H1 (cell line): Measurements from ENCODE around the gene GNG4. TPM values are rescaled to one million over a fixed set of nuclear protein-coding genes. Genes with fewer than 3 reads are reported as not detected.

Experiments used
- CTCF ChIA-PET: fragments of 300-600 bp; sonication (Branson Sonifier 250); formaldehyde crosslinking; loops from one replicate; lab custom pipeline; 2021; ENCODE audit not compliant: partially characterized antibody; lab: Charles Lee
- POLR2A ChIA-PET: fragments of 300-600 bp; sonication (Branson Sonifier 250); formaldehyde crosslinking; loops from one replicate; lab custom pipeline; 2021; ENCODE audit warnings: inconsistent platforms; ENCODE audit not compliant: partially characterized antibody; lab: Charles Lee
- DNase-seq, 2 experiments: peaks; one replicate each; pipeline versions ENCODE4 v3.0.0 to v3.0.0-alpha.2; 2010 to 2022; ENCODE audit warnings: low spot score in 2 of 2, low read depth in 1 of 2, mixed read lengths in 1 of 2
- FAIRE-seq: peaks from 2 replicates; lab custom pipeline; 2011; peaks lifted over from hg19 to GRCh38; lab: Jason Lieb, UNC
- H2AFZ ChIP-seq: 2 replicates; pipeline ENCODE4 v1.8.1; 2012; ENCODE audit warnings: low read length, inconsistent platforms
- H2AK5ac ChIP-seq: 2 replicates; pipeline ENCODE4 v1.6.1; 2013; ENCODE audit warnings: low read depth, low read length
- H2BK120ac ChIP-seq: replicated peaks from 2 replicates; pipeline ENCODE3; 2013; ENCODE audit warnings: low read depth, low read length, inconsistent platforms
- H2BK12ac ChIP-seq: 2 replicates; pipeline ENCODE4 v1.6.1; 2013; ENCODE audit warnings: low read depth, low read length
- H2BK15ac ChIP-seq: 2 replicates; pipeline ENCODE4 v1.6.1; 2013; ENCODE audit warnings: low read length
- H2BK20ac ChIP-seq: 2 replicates; pipeline ENCODE4 v1.6.1; 2013; ENCODE audit warnings: low read length
- H2BK5ac ChIP-seq: 2 replicates; pipeline ENCODE4 v1.6.1; 2013; ENCODE audit warnings: low read depth, low read length
- H3K14ac ChIP-seq: 2 replicates; pipeline ENCODE4 v1.6.1; 2013; ENCODE audit warnings: inconsistent platforms; ENCODE audit not compliant: insufficient read length
- H3K18ac ChIP-seq: 2 replicates; pipeline ENCODE4 v1.6.1; 2013; ENCODE audit warnings: low read length; ENCODE audit errors: extremely low read depth
- H3K23ac ChIP-seq: 2 replicates; pipeline ENCODE4 v1.6.1; 2013; ENCODE audit warnings: inconsistent platforms; ENCODE audit not compliant: insufficient read length
- H3K23me2 ChIP-seq: 2 replicates; pipeline ENCODE4 v1.6.1; 2013; ENCODE audit warnings: low read depth, low read length
- H3K27ac ChIP-seq: 2 replicates; pipeline ENCODE4 v1.6.1; 2011; ENCODE audit warnings: low read depth, low read length, inconsistent platforms
- H3K27me3 ChIP-seq, 4 experiments: replicated peaks in 1 of 4; 1 replicate in 1 of 4; 2 replicates in 3 of 4; pipeline versions ENCODE4 v1.6.1 to v1.8.1; 2011 to 2013; ENCODE audit warnings: low read length in 3 of 4, mild to moderate bottlenecking in 3 of 4, inconsistent platforms in 2 of 4, mixed read lengths in 2 of 4, moderate library complexity in 1 of 4; ENCODE audit not compliant: control insufficient read depth in 3 of 4, insufficient read depth in 3 of 4; ENCODE audit errors: extremely low read depth in 1 of 4
- H3K36me3 ChIP-seq, 4 experiments: 2 replicates each; pipeline versions ENCODE4 v1.6.1 to v1.8.1; 2011 to 2013; ENCODE audit warnings: mild to moderate bottlenecking in 4 of 4, low read length in 3 of 4, moderate library complexity in 2 of 4, control low read depth in 1 of 4, inconsistent platforms in 1 of 4; ENCODE audit not compliant: insufficient read depth in 4 of 4, control insufficient read depth in 2 of 4
- H3K4ac ChIP-seq: replicated peaks from 2 replicates; pipeline ENCODE3; 2013; ENCODE audit warnings: low read length, low read depth, mixed read lengths, inconsistent platforms; ENCODE audit not compliant: insufficient read length
- H3K4me1 ChIP-seq, 4 experiments: replicated peaks in 1 of 4; 1 replicate in 1 of 4; 2 replicates in 3 of 4; pipeline versions ENCODE4 v1.6.1 to v1.8.1; 2011 to 2013; ENCODE audit warnings: low read length in 3 of 4, inconsistent platforms in 2 of 4, mixed read lengths in 1 of 4; ENCODE audit not compliant: insufficient read depth in 4 of 4, control insufficient read depth in 3 of 4
- H3K4me2 ChIP-seq, 2 experiments: 2 replicates each; pipeline versions ENCODE4 v1.6.1 to v1.8.1; 2011 to 2013; ENCODE audit warnings: low read depth in 2 of 2, low read length in 2 of 2, control low read depth in 1 of 2, inconsistent platforms in 1 of 2, mild to moderate bottlenecking in 1 of 2; ENCODE audit not compliant: insufficient read depth in 1 of 2
- H3K4me3 ChIP-seq, 4 experiments: fragments of 200-600, 300-600 bp in 1 of 4; sonication (generic), shearing (Covaris generic), sonication (Bioruptor Twin) in 1 of 4; 2 replicates each; pipeline versions ENCODE4 v1.5.1 to v1.8.1; 2011 to 2016; ENCODE audit warnings: low read length in 4 of 4, low read depth in 3 of 4, control low read depth in 2 of 4, inconsistent platforms in 2 of 4, mild to moderate bottlenecking in 2 of 4, mixed read lengths in 1 of 4, moderate library complexity in 1 of 4; ENCODE audit not compliant: insufficient read depth in 2 of 4; ENCODE audit errors: extremely low read depth in 1 of 4
- H3K56ac ChIP-seq: replicated peaks from 2 replicates; pipeline ENCODE3; 2013; ENCODE audit warnings: low read depth, mild to moderate bottlenecking, mixed read lengths, low read length, inconsistent platforms; ENCODE audit not compliant: insufficient read length
- H3K79me1 ChIP-seq: 2 replicates; pipeline ENCODE4 v1.6.1; 2013; ENCODE audit warnings: low read depth, low read length, control low read depth
- H3K79me2 ChIP-seq, 2 experiments: 2 replicates each; pipeline versions ENCODE4 v1.6.1 to v1.8.1; 2012 to 2013; ENCODE audit warnings: low read length in 2 of 2, mild to moderate bottlenecking in 2 of 2, inconsistent platforms in 1 of 2; ENCODE audit not compliant: insufficient read depth in 2 of 2, control insufficient read depth in 1 of 2
- H3K9ac ChIP-seq, 4 experiments: replicated peaks in 1 of 4; 1 replicate in 1 of 4; 2 replicates in 3 of 4; pipeline versions ENCODE4 v1.6.1 to v1.8.1; 2011 to 2013; ENCODE audit warnings: low read depth in 3 of 4, low read length in 3 of 4, control low read depth in 2 of 4, mild to moderate bottlenecking in 2 of 4, moderate library complexity in 2 of 4, inconsistent platforms in 1 of 4; ENCODE audit errors: extremely low read depth in 1 of 4
- H3K9me3 ChIP-seq, 2 experiments: 2 replicates each; pipeline versions ENCODE4 v1.6.1 to v1.8.1; 2012 to 2013; ENCODE audit warnings: mild to moderate bottlenecking in 2 of 2, moderate library complexity in 2 of 2, control low read depth in 1 of 2, inconsistent platforms in 1 of 2, low read depth in 1 of 2, low read length in 1 of 2, mixed read lengths in 1 of 2; ENCODE audit not compliant: insufficient read depth in 2 of 2
- H4K20me1 ChIP-seq, 2 experiments: replicated peaks in 1 of 2; 2 replicates each; pipeline versions ENCODE3 to v1.8.1; 2011 to 2013; ENCODE audit warnings: inconsistent platforms in 2 of 2, low read length in 2 of 2, mild to moderate bottlenecking in 1 of 2; ENCODE audit not compliant: insufficient read depth in 2 of 2, control insufficient read depth in 1 of 2
- H4K5ac ChIP-seq: 2 replicates; pipeline ENCODE4 v1.6.1; 2013; ENCODE audit warnings: low read length, low read depth, mixed read lengths, inconsistent platforms; ENCODE audit not compliant: insufficient read length
- H4K8ac ChIP-seq: 2 replicates; pipeline ENCODE4 v1.8.0; 2013; ENCODE audit warnings: mild to moderate bottlenecking, moderate library complexity, low read length, inconsistent platforms; ENCODE audit not compliant: insufficient read depth; ENCODE audit errors: extremely low read depth
- H4K91ac ChIP-seq: replicated peaks from 2 replicates; pipeline ENCODE3; 2013; ENCODE audit warnings: low read length, mixed read lengths, inconsistent platforms; ENCODE audit not compliant: insufficient read length
- SIN3A ChIP-seq, 2 experiments: IDR thresholded peaks in 1 of 2; conservative IDR thresholded peaks in 1 of 2; 2 replicates each; pipeline ENCODE4 v1.6.1; 2011 to 2012; ENCODE audit warnings: low read length in 2 of 2, improper control_type of control experiment in 1 of 2, low read depth in 1 of 2, mild to moderate bottlenecking in 1 of 2
- WGBS, 2 experiments: shearing (Covaris generic) in 1 of 2; methylation state at CpG; one replicate each; pipeline versions ENCODE4 v1.1.6 to v1.1.7; 2013 to 2015; ENCODE audit warnings: low lambda C conversion rate in 2 of 2, mixed read lengths in 2 of 2, inconsistent platforms in 1 of 2, low coverage in 1 of 2, missing lambda C conversion rate in 1 of 2; ENCODE audit not compliant: insufficient replicate concordance in 2 of 2, insufficient coverage in 1 of 2, insufficient read length in 1 of 2; ENCODE audit errors: extremely low coverage in 1 of 2, missing lambda C conversion rate in 1 of 2; 5-methylcytosine and 5-hydroxymethylcytosine counted together
- polyA plus RNA-seq, 7 experiments: library from polyadenylated mRNA; depleted of rRNA in 3 of 7; stranded (reverse) in 5 of 7; unstranded in 2 of 7; fragments of >200 nt in 5 of 7; fragments of 200-250 nt in 2 of 7; gene quantifications; 1 replicate in 5 of 7; 2 replicates in 1 of 7; 4 replicates in 1 of 7; pipeline versions ENCODE4 v1.2.1 to v1.2.3, GENCODE V29; 2011 to 2013; ENCODE audit warnings: missing spikeins in 2 of 7, mixed read lengths in 2 of 7
- total RNA-seq: library from RNA; stranded (reverse); fragmentation: NEBNext Ultra II Directional; extraction: Animal tissue kit (Norgen Biotek cat#: 25700); gene quantifications from 2 replicates; pipeline ENCODE4 v1.2.1, GENCODE V29; 2021

The GNG4 gene
- total and polyA plus RNA-seq, 2 of the 8 experiments (the other 6 are each of a cell fraction or from before 2014, with no cell fraction given), result 95.5 to 96.8 TPM

- Histone ChIP-seq H3K9me3 (no peaks in the 10 kb centered on the region), H3K14ac (no peak overlapping the region), H2AFZ (no peak overlapping the region), H4K8ac (no peak overlapping the region), H3K36me3 (no peaks in the 10 kb centered on the region), H3K23me2 (peaks cover 8% of the 10 kb centered on the region; the same call in 1 of the 2 replicates), H3K4me3 (no peak overlapping the region), H3K23ac (no peak overlapping the region), H3K79me1 (no peaks in the 10 kb centered on the region), H3K79me2 (peaks cover 0 to 10% of the 10 kb centered on the region in 2 experiments; a peak in 3 of 4 replicates), H3K27me3 (no peaks in the 10 kb centered on the region; a peak in 1 of 7 replicates), H3K4ac (no peak overlapping the region), H3K56ac (no peak overlapping the region), H3K4me2 (no peak overlapping the region), H2AK5ac (no peak overlapping the region), H4K91ac (no peak overlapping the region), H2BK20ac (no peak overlapping the region), H3K18ac (no peak overlapping the region), H2BK15ac (no peak overlapping the region), H3K27ac (no peak overlapping the region), H2BK120ac (no peak overlapping the region), H2BK12ac (no peak overlapping the region), H4K5ac (no peak overlapping the region), H4K20me1 (no peaks in the 10 kb centered on the region), H3K9ac (no peak overlapping the region), H2BK5ac (no peak overlapping the region), H3K4me1 (0 out of 7 replicates have a peak, but pooled peaks cover 0 to 1% (median 0%) of the 10 kb centered on the region in 4 experiments)
- 88% methylated on average over 3 of the region's 3 CpGs; no CpG with 5 or more reads in 1 of the 2 experiments for WGBS, 2 experiments
- ChIA-PET POLR2A (no interaction called here), CTCF (interaction anchor here (1.1 kb wide), 1 partner anchor 12 kb away, joined by 3 read pairs; no protein-coding TSS in a partner anchor)
- DNase-seq (no peak), FAIRE-seq (no peak)
- no peak for TF ChIP-seq SIN3A (conservative IDR thresholded peaks at IDR 0.05 in 1 of 2, IDR thresholded peaks at IDR 0.05 in 1 of 2; ENCODE audit: low read depth in 1 of 2, low read length in 2 of 2)
Measured at GRCh38 chr1:235507623-235508022, 142.0 kb downstream of the GNG4 start.
